Progenitor cell of endocrine pancreas (in vitro differentiated cells): Measurements from ENCODE around the gene RALGAPB. TPM values are rescaled to one million over a fixed set of nuclear protein-coding genes. Genes with fewer than 3 reads are reported as not detected.
A peak's percentile ranks its signal among the peaks of the same experiment; 100 is the strongest.
"Not testable (repeated sequence)": the region's sequence is repeated elsewhere in the genome, so short reads cannot be mapped to it uniquely, and the experiment has no call there.

Experiments used
- DNase-seq: peaks from one replicate; pipeline ENCODE4 v3.0.0; 2021; ENCODE audit warnings: low spot score; ENCODE audit not compliant: unreplicated experiment
- H3K27ac Mint-ChIP-seq: 2 replicates; pipeline ENCODE4 v1.8.0; 2021; ENCODE audit warnings: mild to moderate bottlenecking, moderate library complexity, mixed read lengths
- H3K27me3 Mint-ChIP-seq: 2 replicates; pipeline ENCODE4 v1.8.0; 2021; ENCODE audit warnings: mixed read lengths
- H3K36me3 Mint-ChIP-seq: 2 replicates; pipeline ENCODE4 v1.8.0; 2022; ENCODE audit warnings: mixed read lengths; ENCODE audit not compliant: insufficient read depth
- H3K4me1 Mint-ChIP-seq: 2 replicates; pipeline ENCODE4 v1.8.0; 2021; ENCODE audit warnings: low read depth, mixed read lengths
- H3K4me3 Mint-ChIP-seq: 2 replicates; pipeline ENCODE4 v1.8.0; 2021; ENCODE audit warnings: low read depth, mild to moderate bottlenecking, moderate library complexity, mixed read lengths
- H3K9me3 Mint-ChIP-seq: 2 replicates; pipeline ENCODE4 v1.8.0; 2021; ENCODE audit warnings: low read depth, mixed read lengths
- total RNA-seq: library from RNA; stranded (reverse); gene quantifications from 2 replicates; pipeline ENCODE4 v1.2.1, GENCODE V29; 2021
- TF ChIP-seq, protein P1 (sequence below): fragments of 200-600 bp; sonication (generic); IDR thresholded peaks from one replicate; pipeline ENCODE4 v1.5.0; 2021; ENCODE audit warnings: antibody characterized with exemption, mild to moderate bottlenecking; ENCODE audit not compliant: unreplicated experiment

Gene RALGAPB
- total RNA-seq, 1 donor from 2014 or later: 42.3 TPM

DNA sequence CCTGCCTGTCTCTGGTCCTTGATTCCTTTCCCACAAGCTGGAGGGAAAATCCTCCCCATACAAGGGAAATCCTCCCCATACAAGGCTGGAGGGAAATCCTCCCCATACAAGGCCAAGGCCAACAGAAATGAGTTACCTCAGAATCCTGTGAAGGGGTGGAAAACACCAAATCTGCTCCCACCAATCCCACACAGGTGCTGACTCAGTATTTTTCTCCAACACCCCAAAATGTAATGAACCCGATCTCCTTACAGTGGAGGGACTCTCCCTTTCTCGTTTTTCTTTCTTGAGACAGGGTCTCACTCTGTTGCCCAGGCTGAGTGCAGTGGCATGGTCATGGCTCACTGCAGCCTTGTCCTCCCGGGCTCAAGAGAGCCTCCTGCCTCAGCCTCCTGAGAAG, 43.8 kb upstream of the RALGAPB start:
- Mint-ChIP-seq H3K27ac (no peak overlapping the region), H3K36me3 (peaks cover 33% of the 10 kb centered on the region), H3K27me3 (no peaks in the 10 kb centered on the region), H3K9me3 (no peaks in the 10 kb centered on the region), H3K4me1 (peaks cover 5% of the 10 kb centered on the region), H3K4me3 (no peak overlapping the region)
- TF ChIP-seq, protein P1, sequence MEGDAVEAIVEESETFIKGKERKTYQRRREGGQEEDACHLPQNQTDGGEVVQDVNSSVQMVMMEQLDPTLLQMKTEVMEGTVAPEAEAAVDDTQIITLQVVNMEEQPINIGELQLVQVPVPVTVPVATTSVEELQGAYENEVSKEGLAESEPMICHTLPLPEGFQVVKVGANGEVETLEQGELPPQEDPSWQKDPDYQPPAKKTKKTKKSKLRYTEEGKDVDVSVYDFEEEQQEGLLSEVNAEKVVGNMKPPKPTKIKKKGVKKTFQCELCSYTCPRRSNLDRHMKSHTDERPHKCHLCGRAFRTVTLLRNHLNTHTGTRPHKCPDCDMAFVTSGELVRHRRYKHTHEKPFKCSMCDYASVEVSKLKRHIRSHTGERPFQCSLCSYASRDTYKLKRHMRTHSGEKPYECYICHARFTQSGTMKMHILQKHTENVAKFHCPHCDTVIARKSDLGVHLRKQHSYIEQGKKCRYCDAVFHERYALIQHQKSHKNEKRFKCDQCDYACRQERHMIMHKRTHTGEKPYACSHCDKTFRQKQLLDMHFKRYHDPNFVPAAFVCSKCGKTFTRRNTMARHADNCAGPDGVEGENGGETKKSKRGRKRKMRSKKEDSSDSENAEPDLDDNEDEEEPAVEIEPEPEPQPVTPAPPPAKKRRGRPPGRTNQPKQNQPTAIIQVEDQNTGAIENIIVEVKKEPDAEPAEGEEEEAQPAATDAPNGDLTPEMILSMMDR: no peak
- no peak for DNase-seq

DNA sequence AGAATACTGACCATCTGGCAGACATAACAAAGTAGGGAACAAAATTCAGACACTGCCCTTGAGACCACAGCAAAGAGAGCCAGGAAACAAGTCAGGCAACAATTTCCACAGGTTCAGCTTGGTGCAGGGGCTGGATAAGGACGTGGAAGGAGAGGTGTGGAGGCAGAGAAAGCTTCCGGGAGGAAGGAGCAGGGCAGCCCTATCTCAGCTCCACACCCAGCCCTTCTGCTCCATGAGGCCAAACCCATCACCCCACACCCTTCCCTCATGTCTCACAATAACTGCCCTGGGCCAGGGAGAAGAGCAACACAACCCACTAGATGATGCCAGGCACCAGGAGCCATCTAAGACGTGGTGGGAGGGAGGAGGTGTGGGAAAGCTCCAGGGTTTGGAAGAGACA, 43.3 kb upstream of the RALGAPB start:
- no peak overlapping the region for H3K4me3 Mint-ChIP-seq
- H3K9me3 Mint-ChIP-seq: no peaks in the 10 kb centered on the region
- H3K27ac Mint-ChIP-seq: peak overlapping the region; percentile 64
- TF ChIP-seq, protein P1: no peak
- no peak for DNase-seq
- H3K36me3 Mint-ChIP-seq: peaks cover 35% of the 10 kb centered on the region
- peaks cover 10% of the 10 kb centered on the region for H3K4me1 Mint-ChIP-seq
- H3K27me3 Mint-ChIP-seq: no peaks in the 10 kb centered on the region

DNA sequence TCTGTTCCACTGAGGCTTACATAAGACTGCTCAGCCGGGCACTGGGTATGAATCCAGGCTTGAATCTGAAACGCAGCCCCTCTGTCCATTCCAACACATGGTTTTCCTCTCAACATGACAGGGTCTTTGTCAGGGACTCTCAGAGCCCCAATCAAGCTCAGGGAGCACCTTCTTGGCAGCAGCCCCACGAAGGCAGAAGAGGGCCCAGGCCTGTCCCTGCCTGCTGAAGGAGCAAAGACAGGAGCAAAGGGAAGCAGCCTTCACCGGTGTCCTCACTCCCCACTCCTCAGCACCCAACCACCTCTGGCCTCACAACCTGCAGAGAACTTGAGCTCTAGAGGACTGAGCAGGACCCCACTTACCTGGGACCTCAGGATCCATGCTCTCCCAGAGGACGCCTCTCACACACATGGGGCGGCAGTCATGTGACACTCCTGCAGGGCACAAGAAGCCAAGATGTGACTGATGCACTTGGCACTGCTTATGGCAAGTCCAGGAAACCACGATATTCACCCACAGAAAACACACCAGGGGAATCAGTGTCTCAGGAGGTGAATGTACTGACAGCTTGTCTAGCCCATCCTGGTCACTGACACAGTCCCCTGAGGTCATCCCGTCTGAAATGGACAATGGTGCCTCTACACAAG, 41.8 kb upstream of the RALGAPB start:
- Mint-ChIP-seq H3K4me3 (no peak overlapping the region), H3K27me3 (no peaks in the 10 kb centered on the region), H3K27ac (no peak overlapping the region), H3K4me1 (peaks cover 13% of the 10 kb centered on the region), H3K36me3 (peaks cover 31% of the 10 kb centered on the region), H3K9me3 (no peaks in the 10 kb centered on the region)
- TF ChIP-seq, protein P1: no peak
- DNase-seq: no peak

DNA sequence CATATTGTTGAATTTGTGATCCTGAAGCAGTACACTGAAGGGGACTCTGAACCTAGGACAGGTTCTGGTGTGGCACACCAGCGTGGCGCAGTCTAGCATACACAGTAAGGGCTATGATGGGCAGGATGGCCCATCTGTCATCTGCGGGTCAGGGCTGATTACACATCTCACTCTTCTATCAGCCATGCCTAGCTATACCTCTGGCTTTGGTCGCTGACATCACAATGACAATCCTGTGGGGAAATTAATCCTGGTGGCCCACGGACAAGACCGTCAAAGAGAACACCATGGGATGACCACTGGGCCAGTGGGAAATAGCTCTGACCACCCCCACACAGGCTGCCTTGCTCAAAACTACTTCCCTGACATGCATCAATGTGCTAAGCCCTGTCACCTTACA, 40.4 kb upstream of the RALGAPB start:
- TF ChIP-seq, protein P1: no peak
- H3K27ac Mint-ChIP-seq: no peak overlapping the region
- H3K27me3 Mint-ChIP-seq: no peaks in the 10 kb centered on the region
- H3K4me1 Mint-ChIP-seq: peaks cover 13% of the 10 kb centered on the region
- DNase-seq: no peak
- peaks cover 24% of the 10 kb centered on the region for H3K36me3 Mint-ChIP-seq
- no peak overlapping the region for H3K4me3 Mint-ChIP-seq
- no peaks in the 10 kb centered on the region for H3K9me3 Mint-ChIP-seq

GRCh38 chr20:38432870-38433269, 39.8 kb upstream of the RALGAPB start:
- peaks cover 24% of the 10 kb centered on the region for H3K36me3 Mint-ChIP-seq
- H3K4me1 Mint-ChIP-seq: peaks cover 13% of the 10 kb centered on the region
- DNase-seq, H3K9me3 Mint-ChIP-seq, H3K27me3 Mint-ChIP-seq, H3K4me3 Mint-ChIP-seq, H3K27ac Mint-ChIP-seq: not testable (repeated sequence)

DNA sequence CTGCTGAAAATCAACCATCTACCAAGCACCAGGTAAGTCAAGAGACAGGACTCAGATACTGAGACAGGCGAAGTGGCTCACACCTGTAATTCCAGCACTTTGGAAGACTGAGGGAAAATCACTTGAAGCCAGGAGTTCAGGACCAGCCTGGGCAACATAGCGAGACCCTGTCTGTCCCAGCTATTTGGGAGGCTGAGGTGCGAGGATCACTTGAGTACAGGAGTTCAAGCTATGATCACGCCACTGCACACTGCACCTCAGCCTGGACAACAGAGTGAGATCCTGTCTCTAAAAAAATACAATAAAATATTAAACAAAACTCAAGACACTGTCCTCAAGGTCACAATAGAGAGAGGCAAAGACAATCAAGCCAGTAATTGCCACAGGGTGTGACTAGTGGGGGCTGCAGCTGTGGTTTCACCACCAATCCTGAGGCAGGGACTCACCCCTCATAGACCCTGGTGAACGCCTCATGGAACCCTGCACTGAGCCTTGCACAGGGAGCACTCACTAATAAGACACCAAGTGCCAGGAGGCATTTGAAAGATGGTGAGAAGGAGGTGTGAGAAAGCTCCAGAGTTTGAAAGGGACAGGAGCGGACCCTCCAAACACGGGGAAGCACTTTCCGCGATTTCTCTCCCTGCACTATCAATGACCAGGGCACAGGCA, 39.2 kb upstream of the RALGAPB start:
- peak overlapping the region; percentile 33 for H3K27ac Mint-ChIP-seq
- peak overlapping the region; percentile 96 for H3K4me3 Mint-ChIP-seq
- no peaks in the 10 kb centered on the region for H3K9me3 Mint-ChIP-seq
- H3K27me3 Mint-ChIP-seq: no peaks in the 10 kb centered on the region
- H3K36me3 Mint-ChIP-seq: peaks cover 21% of the 10 kb centered on the region
- DNase-seq: no peak
- H3K4me1 Mint-ChIP-seq: peaks cover 13% of the 10 kb centered on the region
- TF ChIP-seq, protein P1: no peak
